Left lung (tissue), 10 donors: ENCODE measurements around the gene CISD3. TPM values are rescaled to one million over a fixed set of nuclear protein-coding genes. Genes with fewer than 3 reads are reported as not detected.

ENCODE experiments used
- ATAC-seq: fragments of 200-7000 bp; cut with Tn5 transposase; one replicate; pipeline ENCODE4 v1.9.1; 2020; ENCODE audit warnings: moderate library complexity
- DNase-seq, 4 donors: peaks; one replicate each; pipeline ENCODE4 v3.0.0-alpha.2; 2013 to 2020
- H3K27ac ChIP-seq, 2 donors: fragments of 200-600 bp; sonication (generic) in 1 of 2; one replicate each; pipeline versions ENCODE4 v1.5.0 to v1.8.0; 2020 to 2021
- H3K27me3 ChIP-seq, 2 donors: fragments of 200-600 bp; sonication (generic) in 1 of 2; one replicate each; pipeline versions ENCODE4 v1.5.0 to v1.8.0; 2020 to 2021
- H3K36me3 ChIP-seq, 2 donors: fragments of 200-600 bp; sonication (generic) in 1 of 2; one replicate each; pipeline versions ENCODE4 v1.5.0 to v1.8.0; 2020 to 2021
- H3K4me1 ChIP-seq, 2 donors: fragments of 200-600 bp; one replicate each; pipeline ENCODE4 v1.8.0; 2021
- H3K4me3 ChIP-seq, 2 donors: fragments of 200-600 bp; sonication (generic) in 1 of 2; one replicate each; pipeline versions ENCODE4 v1.5.0 to v1.8.0; 2020 to 2021; ENCODE audit warnings: mild to moderate bottlenecking in 1 of 2
- H3K9me3 ChIP-seq, 2 donors: fragments of 200-600 bp; sonication (generic) in 1 of 2; one replicate each; pipeline versions ENCODE4 v1.5.0 to v1.8.0; 2020 to 2021
- CTCF ChIP-seq, 2 donors: fragments of 200-600 bp; sonication (generic) in 1 of 2; IDR thresholded peaks; one replicate each; pipeline versions ENCODE4 v1.5.0 to v1.8.0; 2021; ENCODE audit warnings: antibody characterized with exemption in 2 of 2
- intact Hi-C, 2 donors: fragments of 100-400 bp; cut with DNase I; formaldehyde crosslinking; loops; one replicate each; pipeline versions ENCODE4 v1.11.2 to v1.14.2; 2022
- polyA plus RNA-seq, 6 donors: library from polyadenylated mRNA; unstranded; fragments of 120-200 nt; gene quantifications; one replicate each; pipeline ENCODE4 v1.2.1, GENCODE V29; 2013; ENCODE audit not compliant: insufficient read length in 6 of 6
- total RNA-seq, 2 donors: library from RNA; stranded (reverse); fragmentation: NEBNext Ultra II Directional; extraction: Animal tissue kit (Norgen Biotek cat#: 25700); gene quantifications; one replicate each; pipeline ENCODE4 v1.2.1, GENCODE V29; 2021
- donor health status: DM: no; HTN: yes; CAD: no.
- donor health status: DM: no; HTN: no; CAD: no.

Gene CISD3
- total and polyA plus RNA-seq, 8 donors = 8.6 to 49.2 (median 14.5) TPM

- H3K27me3 ChIP-seq = no peaks in the 10 kb centered on the region
- intact Hi-C loops = no loop called here
- peaks cover 4 to 13% of the 10 kb centered on the region in 2 donors for H3K4me1 ChIP-seq
- no peak overlapping the region for H3K4me3 ChIP-seq
- H3K36me3 ChIP-seq = no peaks in the 10 kb centered on the region
- H3K9me3 ChIP-seq = no peaks in the 10 kb centered on the region
- no peak for ATAC-seq
- TF ChIP-seq CTCF (IDR thresholded peaks at IDR 0.05) = no peak
- DNase-seq = no peak
- H3K27ac ChIP-seq = no peak overlapping the region
Observed at GRCh38 chr17:38690386-38690785, 39.8 kb upstream of the CISD3 start.

GRCh38 chr17:38691154-38691553, 39.0 kb upstream of the CISD3 start:
- ATAC-seq (no peak), DNase-seq (no peak)
- Histone ChIP-seq H3K4me3 (no peak overlapping the region), H3K27ac (no peak overlapping the region), H3K36me3 (no peaks in the 10 kb centered on the region), H3K9me3 (no peaks in the 10 kb centered on the region), H3K27me3 (no peaks in the 10 kb centered on the region), H3K4me1 (peaks cover 4 to 17% of the 10 kb centered on the region in 2 donors)
- intact Hi-C loops = no loop called here
- TF ChIP-seq CTCF (IDR thresholded peaks at IDR 0.05) = no peak

GRCh38 chr17:38693700-38694329, 36.3 kb upstream of the CISD3 start:
- peaks cover 4 to 21% of the 10 kb centered on the region in 2 donors for H3K4me1 ChIP-seq
- intact Hi-C loops = no loop called here
- no peak for TF ChIP-seq CTCF (IDR thresholded peaks at IDR 0.05)

GRCh38 chr17:38697061-38697820, 32.9 kb upstream of the CISD3 start:
- peaks cover 4 to 52% of the 10 kb centered on the region in 2 donors for H3K4me1 ChIP-seq
- no peak for DNase-seq
- H3K27ac ChIP-seq = no peak overlapping the region
- intact Hi-C loops = no loop called here
- ATAC-seq = no peak
- H3K4me3 ChIP-seq = no peak overlapping the region
- no peaks in the 10 kb centered on the region for H3K27me3 ChIP-seq
- TF ChIP-seq CTCF (IDR thresholded peaks at IDR 0.05) = no peak
- no peaks in the 10 kb centered on the region for H3K36me3 ChIP-seq
- no peaks in the 10 kb centered on the region for H3K9me3 ChIP-seq

More at GRCh38 chr17:38693700-38694329, 36.3 kb upstream of the CISD3 start:
- peak in 3 of 4 donors; percentile 71 to 96 (median 90) for DNase-seq
- peak overlapping the region; percentile 46 to 53 for H3K27ac ChIP-seq
- no peaks in the 10 kb centered on the region for H3K9me3 ChIP-seq
- ATAC-seq = peak; percentile 82
- H3K4me3 ChIP-seq = no peak overlapping the region
- H3K36me3 ChIP-seq = no peaks in the 10 kb centered on the region
- no peaks in the 10 kb centered on the region for H3K27me3 ChIP-seq

- H3K9me3 ChIP-seq = no peaks in the 10 kb centered on the region
- no peak for TF ChIP-seq CTCF (IDR thresholded peaks at IDR 0.05)
- intact Hi-C loops = no loop called here
- DNase-seq (no peak), ATAC-seq (no peak)
- H3K27me3 ChIP-seq = no peaks in the 10 kb centered on the region
- peaks cover 10 to 47% of the 10 kb centered on the region in 2 donors for H3K4me1 ChIP-seq
- H3K4me3 ChIP-seq = no peak overlapping the region
- no peaks in the 10 kb centered on the region for H3K36me3 ChIP-seq
- H3K27ac ChIP-seq = peak overlapping the region in 1 of 2 donors; percentile 98
Observed at GRCh38 chr17:38698760-38699159, 31.4 kb upstream of the CISD3 start.
